Heart left ventricle (tissue), 13 donors: ENCODE measurements around the gene PAN2.

Experiments
- POLR2A ChIP-seq, 2 donors: fragments of 450-650 bp; IDR thresholded peaks; one replicate each; pipeline ENCODE4 v1.6.1; 2017; ENCODE audit warnings: antibody characterized with exemption in 2 of 2, mild to moderate bottlenecking in 2 of 2, moderate library complexity in 2 of 2
- TF ChIP-seq, protein P1 (sequence below), 12 donors: fragments of 200-600 bp; sonication (generic) in 4 of 12; IDR thresholded peaks; one replicate each; pipeline versions ENCODE4 v1.5.0 to v1.8.0; 2018 to 2022; ENCODE audit warnings: antibody characterized with exemption in 12 of 12, mild to moderate bottlenecking in 5 of 12
- donor health status: ischemic (EF 13 %, LVEDD 7.1; RV severe dilation, severe dysfunction).
- donor health status: DM: no; HTN: yes; CAD: no.
- donor health status: DM: no; HTN: no; CAD: no.
- donor health status: ischemic (EF 25% LVEDD 6.9; RV normal size, moderate dysfunction).
- donor health status: ischemic (EF 25% LVEDD 5.7; RV mildly dilated, moderate dysfunction).
- donor health status: ischemic (EF 35%, LVEDD 5.7; RV mildly dilated, moderate dysfunction).
- donor health status: nonischemic (EF 11% LVEDD 7.7; RV severe dilation, severe dysfunction).
- donor health status: DM: yes; HTN: yes; CAD: no.
- donor health status: PGD.
- donor health status: ischemic (EF 29% LVEDD 5.4; RV normal size, mild dysfunction).
- donor health status: nonischemic (EF 23%, LVEDD 6.1; RV moderate dilation, normal function).

GRCh38 chr12:56282579-56282978 is 51.2 kb downstream of the PAN2 start:
- TF ChIP-seq, protein P1, sequence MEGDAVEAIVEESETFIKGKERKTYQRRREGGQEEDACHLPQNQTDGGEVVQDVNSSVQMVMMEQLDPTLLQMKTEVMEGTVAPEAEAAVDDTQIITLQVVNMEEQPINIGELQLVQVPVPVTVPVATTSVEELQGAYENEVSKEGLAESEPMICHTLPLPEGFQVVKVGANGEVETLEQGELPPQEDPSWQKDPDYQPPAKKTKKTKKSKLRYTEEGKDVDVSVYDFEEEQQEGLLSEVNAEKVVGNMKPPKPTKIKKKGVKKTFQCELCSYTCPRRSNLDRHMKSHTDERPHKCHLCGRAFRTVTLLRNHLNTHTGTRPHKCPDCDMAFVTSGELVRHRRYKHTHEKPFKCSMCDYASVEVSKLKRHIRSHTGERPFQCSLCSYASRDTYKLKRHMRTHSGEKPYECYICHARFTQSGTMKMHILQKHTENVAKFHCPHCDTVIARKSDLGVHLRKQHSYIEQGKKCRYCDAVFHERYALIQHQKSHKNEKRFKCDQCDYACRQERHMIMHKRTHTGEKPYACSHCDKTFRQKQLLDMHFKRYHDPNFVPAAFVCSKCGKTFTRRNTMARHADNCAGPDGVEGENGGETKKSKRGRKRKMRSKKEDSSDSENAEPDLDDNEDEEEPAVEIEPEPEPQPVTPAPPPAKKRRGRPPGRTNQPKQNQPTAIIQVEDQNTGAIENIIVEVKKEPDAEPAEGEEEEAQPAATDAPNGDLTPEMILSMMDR (IDR thresholded peaks at IDR 0.05): no peak
- TF ChIP-seq POLR2A (IDR thresholded peaks at IDR 0.05): no peak
